DMS114 treated with DMSO at 0.1 percent for 48 hours (cell line): ENCODE results near the gene DCLK1.

Experiments used
- DNase-seq: peaks from one replicate; lab custom pipeline; 2025; ENCODE audit not compliant: unreplicated experiment; lab: John Stamatoyannopoulos, UW

DCLK1 gene

DNA sequence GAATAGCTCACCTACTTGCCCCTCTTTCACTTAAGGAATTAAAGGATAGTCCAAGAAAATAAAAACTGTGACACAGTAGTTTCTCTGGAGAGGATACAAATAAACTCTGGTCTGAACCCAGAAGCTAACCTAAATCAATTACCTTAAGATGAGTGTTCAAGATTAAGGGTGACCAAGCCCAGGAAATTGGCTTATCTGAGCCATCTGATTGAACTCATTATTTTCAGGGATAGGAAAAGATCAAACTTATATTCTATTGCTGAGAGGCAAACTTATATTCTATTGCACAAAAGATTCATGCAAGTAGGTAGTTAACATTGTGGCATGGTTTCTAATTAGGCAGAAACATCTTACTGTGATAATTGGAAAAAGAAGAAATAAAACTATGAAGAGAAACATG, 175.1 kb downstream of the DCLK1 start:
- no peak for DNase-seq

DNA sequence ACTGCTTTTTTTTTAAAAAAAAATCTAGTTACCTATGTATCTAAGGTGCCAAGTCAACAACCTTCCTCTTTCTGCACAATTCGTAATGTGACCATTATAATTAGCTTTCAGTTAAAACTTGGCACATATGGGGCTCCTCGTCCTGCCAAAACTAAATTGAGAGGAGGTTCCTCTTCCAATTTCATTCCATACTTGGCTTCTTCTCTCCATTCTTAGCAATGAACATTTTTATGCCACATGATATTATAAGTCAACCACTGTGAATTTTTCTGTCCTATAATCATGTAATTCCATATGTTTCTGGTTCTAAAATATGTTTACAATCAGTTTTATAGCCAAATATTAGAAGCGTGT, 177.0 kb downstream of the DCLK1 start:
- DNase-seq = no peak

DNA sequence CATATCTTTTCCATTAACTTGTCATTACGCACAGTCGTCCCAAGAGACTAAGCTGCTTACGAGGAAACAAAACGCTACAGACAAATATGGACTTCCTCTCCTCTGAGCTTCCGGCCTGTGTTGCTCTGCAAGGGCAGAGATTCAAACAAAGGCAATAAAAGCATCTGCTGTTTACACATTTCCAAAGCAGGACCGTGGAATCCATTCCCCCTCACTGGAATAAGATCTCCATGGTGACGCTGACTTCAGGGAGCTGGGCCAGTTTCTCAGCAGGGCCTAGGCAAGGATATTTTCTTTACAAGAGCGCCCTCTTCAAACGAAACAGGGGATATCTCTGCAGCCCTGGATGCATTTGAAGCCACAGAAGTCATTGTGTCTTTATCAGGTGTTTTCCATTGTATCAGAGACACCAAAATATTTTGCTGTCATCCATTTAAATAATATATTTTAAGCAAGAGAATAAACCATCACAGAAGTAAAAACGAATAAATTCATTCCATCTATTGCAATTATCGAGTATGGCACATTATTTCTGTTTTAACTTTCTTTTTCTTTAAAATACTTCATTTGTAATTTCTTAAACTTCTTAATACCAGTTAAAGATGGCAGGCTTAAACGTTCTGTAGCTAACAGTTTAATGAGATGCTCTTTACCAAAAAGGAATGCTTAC, 177.5 kb downstream of the DCLK1 start:
- peak; percentile 22 for DNase-seq

DNA sequence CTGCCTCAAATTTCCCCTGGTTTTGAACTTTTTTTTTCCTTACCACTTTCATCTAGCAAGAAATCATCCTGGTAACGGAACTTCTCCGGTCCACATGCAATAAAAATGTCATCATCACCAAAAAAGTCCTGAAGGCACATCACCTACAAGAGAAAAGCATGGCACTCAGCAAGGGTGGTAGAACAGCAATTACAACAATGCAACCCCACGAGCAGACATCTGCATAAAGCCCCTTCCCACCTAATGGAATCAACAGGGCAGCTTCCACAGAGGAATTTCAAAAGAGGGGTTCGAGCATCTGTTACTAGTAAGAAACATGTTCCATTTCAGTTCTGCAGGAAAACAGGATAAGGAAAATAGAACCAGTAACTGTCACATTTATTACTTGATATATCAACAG, 183.9 kb downstream of the DCLK1 start:
- DNase-seq = no peak

DNA sequence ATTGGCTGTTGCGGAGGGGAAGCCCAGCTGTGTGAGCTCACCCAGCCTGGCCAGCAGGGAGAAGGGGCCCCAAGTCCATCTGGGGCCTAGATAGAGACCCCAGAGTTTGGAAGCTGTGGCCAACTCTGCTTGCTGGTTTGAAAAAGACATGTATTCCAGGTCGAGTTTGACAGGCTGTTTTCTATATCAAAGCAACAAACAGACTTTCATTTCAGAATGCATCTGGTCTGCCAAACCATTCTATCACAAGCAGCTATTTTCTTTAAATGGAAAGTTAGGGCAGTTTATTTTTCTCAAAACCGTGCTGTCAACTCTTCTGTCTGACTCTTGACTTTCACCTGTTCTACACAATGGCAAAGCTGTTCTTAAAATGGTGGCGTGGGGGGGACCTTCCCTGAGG, 185.8 kb downstream of the DCLK1 start:
- no peak for DNase-seq

DNA sequence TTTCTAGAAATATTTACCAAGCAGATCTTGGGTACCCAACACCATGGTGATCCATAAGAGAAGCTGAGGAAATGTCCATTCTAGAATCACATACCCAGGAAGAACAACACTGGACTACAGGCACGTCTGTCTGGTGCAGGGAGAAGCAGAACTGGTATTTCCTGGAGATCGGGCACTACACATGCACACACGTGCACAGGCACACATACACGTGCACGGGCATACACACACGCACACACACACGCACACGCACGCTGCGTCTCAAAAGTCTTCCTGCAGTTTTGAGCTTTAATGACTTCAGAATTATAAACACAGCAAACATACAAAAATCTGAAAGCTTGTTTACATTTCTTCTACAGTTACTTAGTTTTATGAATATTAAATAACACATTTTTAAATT, 189.8 kb downstream of the DCLK1 start:
- no peak for DNase-seq

DNA sequence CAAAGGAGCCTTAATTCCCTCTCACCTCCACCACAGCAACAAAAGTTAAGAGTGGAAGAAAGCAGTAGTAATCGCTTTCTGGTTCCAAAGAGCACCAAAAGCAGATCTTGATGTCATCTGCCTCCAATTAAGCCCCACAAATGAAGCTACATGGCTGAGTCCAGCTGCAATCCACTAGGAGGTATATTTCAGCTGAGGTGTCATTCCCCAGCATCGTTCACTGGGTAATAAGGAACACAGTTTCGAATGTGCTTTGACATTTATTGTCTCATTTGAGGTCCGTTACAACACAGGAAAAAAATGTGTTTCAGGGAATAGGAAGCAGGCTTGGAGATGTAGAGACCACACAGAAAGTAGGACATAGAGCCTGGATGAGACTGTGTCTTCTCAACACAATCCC, 190.4 kb downstream of the DCLK1 start:
- DNase-seq = no peak

DNA sequence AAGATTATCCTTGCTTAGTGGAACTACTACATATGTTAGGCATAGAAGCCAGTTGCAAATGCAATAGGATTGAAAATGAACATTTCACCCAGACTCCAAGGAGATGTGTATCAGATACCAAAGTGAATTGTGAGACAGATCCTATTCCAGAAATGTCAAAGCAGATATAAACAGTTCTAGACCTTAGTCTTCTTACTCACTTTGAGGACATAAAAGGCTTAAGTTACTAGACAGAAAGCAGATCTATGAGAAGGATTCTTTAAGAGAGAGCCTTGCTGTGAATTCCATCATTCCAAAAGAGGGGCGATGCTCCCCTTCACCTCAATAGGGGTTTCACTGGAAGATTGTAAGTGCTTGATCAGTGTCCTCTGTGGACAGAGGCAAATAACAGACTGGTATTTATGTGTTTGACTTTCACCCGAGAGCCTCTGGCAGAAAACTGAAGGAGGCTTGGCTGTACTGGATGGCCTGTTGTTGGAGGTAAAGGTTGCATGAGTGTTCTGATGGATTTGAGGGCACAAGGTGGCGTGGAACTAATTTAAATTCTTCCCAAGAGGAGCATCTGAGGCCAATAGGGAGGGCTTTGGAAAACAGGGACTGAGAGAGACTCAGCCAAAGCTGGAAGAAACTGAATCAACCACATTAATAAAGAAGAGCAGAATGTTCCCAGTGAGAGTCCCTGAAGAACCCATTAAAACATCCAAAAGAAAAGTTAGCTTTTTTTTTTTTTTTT, 194.8 kb downstream of the DCLK1 start:
- DNase-seq = no peak

DNA sequence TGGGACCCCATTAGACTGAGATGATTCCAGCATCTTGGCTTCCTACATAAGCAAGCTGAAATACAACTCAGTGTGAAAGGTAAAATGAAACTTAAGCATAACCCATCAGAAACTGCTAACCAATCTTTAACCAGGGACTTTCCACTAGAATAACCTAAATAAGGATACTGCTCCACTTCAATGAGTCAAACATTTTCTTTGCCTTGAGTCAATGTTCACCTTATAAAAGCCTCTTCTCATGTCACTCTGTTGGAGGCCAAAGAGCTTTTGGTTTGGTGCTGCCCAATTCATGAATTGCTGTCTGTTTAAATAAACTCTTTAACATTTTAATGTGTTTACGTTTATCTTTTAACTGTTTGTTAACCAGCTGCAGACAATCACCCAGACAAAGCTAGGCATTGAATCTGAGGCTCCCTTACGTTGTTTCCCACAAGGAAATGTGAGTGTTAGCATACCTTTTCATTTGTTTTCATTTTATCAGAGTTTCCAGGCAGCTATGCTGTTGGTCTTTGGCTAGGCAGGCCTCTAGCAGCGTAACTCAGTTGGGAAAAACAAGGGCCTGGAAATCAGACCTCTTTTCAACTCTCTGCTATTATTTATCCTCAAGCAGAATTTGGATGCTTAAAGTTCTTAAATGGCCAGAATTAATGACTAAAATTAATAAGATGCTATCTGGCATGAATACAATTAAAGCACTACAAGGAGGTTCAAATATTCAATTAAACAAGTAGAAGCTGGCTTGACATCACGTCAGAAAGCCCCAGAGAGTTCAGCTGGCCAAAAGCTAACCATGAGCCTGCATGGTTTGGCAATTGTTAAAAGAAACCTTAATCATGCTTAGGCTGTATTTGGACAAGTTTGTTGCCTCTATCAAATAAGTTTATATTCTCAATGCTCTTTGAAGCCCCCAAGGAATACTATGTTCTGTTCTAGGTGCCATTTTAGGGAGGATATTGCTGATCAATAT, 200.2 kb downstream of the DCLK1 start:
- no peak for DNase-seq

DNA sequence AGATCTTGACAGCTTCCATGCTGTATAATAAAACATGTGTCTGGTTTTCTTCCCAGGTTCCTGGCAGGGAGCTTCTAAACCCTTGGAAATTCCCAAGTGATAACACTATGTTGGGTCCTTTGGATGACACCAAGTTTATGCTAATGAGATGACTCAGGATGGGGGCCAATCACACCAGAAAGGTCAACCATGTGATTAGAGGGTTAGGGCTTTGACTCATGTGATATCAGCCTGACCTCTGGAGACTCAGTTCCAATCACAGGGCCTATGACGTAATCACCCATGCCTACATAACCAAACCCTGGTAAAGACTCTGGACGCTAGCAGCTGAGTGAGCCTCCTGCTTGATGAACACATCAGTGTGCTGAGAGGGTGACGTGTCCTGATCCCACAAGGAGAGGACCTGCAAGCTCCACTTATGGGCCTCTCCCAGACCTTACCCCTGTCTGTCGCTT, 203.6 kb downstream of the DCLK1 start:
- no peak for DNase-seq

DNA sequence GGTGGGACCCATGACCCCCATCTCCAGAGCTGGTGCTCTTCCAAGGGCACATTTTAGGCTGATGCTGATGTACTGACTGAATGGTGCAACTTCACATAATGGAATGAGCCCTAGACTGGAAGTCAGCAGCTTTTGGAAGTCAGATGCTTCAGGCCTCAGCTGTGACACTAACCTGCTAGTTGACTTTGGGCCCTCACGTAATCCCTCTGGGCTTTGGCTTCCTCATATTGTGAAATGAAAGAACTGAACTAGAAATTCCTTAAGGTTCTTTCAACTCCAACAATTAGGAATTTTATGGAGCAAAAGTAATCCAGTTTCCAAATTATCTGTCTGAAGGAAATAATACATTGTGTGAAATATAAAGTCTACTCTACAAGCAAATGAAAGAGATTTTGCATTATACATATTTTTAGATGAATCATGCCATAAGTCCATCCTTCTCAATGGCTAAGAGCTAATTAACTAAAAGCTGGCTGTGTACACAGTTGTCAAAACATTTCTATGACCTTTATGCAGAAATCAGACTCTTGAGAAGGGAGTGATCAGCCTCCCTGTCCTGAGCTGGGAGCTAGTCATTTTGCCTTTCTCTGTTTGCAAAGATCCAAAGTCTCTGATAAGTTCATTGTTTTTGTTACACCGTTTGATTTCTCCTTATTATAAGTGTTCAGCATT, 204.2 kb downstream of the DCLK1 start:
- DNase-seq = no peak

DNA sequence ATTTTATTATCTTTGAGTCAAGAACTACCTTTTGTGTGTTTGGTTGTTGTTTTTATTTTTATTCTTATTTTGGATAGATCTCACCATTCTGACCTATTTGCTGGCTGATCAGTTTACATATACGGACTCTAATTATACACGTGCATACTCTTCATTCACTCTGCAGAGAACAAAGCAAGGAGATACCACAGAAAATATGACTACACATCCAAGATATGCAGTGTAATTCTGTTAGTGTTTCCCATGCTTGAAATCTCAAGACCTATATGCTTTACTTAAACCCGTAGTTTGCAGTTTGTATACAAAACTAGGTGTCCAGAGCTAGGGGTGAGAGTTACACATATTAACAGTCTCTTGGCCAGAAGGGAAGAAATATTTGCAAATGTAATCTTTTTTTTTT, 205.5 kb downstream of the DCLK1 start:
- no peak for DNase-seq

DNA sequence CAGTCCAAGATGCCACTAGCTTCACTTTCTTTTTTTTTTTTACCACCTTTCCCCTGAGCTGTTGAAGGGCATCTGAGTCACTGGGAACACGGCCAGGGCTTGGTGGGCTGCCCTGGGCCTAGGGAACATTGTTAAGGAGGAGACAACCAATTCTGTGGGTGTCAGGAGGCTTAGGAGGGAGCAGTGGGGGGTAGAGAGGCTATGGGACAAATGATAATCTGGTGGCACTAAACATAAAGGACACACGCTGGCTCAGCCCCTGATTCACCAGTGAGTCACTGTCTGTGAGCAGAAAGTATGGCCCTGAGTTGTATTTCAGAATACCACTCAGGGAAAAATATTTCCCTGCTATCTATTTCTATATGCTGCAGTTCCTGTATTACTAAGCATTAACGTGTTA, 207.8 kb downstream of the DCLK1 start:
- DNase-seq = no peak

DNA sequence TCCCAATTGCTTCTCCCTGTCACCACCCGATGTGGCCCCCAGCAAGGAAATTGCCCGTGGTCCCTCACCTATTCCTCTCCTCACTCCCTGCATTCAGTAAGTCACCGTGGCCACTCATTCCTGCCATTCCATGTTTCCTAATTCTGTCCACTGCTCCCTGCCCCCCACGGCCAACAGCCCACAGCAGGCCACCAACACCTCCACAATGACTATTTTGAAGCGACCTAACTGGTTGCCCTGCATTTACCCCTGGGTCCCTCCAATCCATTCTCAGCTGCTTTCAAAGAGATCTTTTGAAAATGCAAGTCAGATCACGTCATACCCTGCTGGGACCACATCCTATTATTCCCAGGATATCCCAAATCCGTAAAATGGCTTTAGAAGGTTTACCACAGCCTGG, 210.4 kb downstream of the DCLK1 start:
- no peak for DNase-seq

DNA sequence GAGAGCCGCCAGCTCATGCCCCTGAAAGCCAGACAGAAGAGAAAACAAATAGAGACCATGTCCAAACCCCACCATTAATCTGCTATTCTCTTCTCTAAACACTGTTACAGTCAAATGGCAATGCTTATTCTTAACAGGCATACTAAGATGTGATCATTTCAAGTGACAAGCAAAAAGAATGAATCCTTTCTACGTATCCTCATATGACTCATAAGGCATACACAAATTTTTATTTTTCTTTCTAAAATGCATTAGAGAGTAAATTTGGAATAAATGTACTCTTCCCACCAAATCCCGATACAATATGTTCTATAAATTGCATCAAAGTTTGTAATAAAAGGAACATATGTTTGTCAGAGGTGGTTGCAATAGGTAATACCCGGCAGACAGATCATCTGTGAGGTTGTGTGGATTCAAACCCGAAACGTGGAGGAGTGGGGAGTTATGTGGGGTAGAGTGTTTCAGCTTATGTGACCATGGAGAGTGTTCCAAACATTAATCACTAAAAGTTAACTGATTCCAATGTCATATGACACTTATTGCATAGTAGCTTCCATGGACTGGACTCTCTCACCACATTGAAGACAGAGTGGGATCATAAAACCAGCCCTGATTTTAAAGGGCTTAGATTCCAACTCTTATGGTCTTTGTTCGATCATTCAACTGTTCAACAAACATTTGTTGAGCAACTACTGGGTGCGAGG, 213.1 kb downstream of the DCLK1 start:
- DNase-seq = no peak

DNA sequence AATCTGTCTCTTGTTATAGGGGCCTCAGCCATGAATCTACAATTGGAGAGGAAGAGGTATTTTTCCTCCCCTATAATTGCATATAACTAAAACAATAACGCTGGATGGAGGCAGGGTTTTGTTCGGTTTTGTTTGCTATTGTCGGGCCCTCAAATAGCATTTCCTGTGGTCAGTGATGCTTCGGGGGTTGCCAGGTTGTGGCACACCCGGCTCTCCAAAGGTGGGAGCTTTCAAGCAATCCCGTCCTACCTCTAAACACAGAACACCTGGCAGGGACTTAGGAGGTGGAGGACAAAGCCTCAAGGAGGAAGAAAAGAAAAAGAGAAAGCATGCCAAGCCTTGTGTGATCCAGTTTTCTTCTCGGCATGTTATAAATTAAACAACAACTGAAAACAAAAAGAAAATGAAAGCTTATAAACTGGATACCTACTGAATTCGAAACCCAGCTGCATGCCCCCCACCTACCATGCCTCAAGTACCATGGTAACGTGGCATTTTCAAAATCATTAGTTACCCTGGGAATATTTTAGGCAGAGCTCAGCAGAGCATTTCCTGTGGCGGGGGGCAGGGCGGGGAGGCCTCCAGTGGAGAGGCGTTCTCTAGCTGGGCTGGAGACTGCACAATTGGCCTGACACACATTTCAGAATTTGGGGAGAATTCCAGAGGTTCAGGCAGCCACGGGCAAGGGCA, 213.8 kb downstream of the DCLK1 start:
- DNase-seq = no peak

DNA sequence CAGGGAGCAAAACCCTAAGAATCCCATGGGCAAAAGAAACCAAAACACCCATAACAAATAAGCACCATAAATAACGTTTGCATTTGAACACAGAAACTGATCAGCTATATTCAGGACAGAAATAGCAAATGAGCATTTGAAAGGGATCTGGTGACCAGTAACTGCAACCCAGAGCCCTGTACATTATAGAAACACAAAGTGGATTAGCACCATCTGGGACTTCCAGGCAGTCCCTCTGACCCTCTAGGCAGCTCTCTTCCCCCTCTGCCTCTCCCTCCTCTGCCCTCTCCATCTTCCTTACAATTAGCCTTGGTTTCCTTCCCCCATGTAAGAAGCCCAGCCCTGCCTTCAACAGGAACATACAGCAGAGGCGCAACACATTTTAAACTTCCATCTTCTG, 215.0 kb downstream of the DCLK1 start:
- DNase-seq = no peak

DNA sequence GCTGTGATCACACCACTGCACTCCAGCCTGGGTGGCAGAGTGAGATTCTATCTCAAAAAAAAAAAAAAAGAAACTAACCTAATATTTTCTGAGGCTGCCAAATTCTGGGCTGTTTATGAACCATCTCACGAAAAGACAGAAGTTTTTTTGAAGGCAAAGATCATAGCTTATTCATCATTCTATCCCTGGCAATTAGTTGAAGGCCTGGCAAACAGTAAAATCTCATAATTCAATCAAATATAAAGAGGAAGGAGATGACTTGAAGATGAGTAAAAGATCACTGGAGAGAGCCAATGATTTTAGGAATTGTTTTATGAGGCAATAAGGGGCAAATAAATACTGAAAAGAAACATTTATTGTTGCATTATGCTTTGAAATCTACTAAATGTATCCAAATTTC, 216.5 kb downstream of the DCLK1 start:
- DNase-seq = no peak

DNA sequence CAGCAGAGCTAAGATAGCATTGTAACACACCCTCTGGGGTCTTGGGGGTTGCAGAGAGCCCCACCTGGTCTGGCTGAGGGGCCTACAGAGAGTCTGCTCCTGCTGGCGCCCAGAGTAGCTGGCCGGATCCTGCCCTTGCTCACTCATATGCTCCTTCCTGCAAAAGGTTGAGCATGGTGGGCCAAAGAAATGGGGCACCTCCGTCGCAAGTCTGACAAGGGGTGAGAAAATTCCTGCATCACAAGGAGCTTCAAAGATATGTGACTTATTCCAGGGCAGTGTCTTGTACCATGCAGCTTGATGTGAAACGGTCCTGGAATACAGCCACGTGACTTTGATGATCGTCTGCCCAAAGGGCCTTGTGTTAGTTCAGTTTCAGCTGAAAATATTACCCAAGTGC, 218.3 kb downstream of the DCLK1 start:
- no peak for DNase-seq
